HepG2 (cell line): Measurements from ENCODE around the gene RAP1GAP2. TPM values are rescaled to one million over a fixed set of nuclear protein-coding genes. Genes with fewer than 3 reads are reported as not detected.

Source experiments
- CREB3 ChIP-seq: sonication (generic); formaldehyde crosslinking; IDR thresholded peaks from 2 replicates; pipeline ENCODE4 v1.5.0; 2020; ENCODE audit warnings: missing genetic modification reagents
- ISL2 ChIP-seq: sonication (generic); formaldehyde crosslinking; IDR thresholded peaks from 2 replicates; pipeline ENCODE4 v1.5.0; 2020; ENCODE audit warnings: missing genetic modification reagents
- POLR2AphosphoS2 ChIP-seq: IDR thresholded peaks from 2 replicates; pipeline ENCODE4 v1.6.1; 2011; ENCODE audit warnings: low read depth, low read length, improper control_type of control experiment
- RBM22 ChIP-seq: fragments of 200-400 bp; formaldehyde crosslinking; optimal IDR thresholded peaks from 2 replicates; pipeline ENCODE3; 2017; ENCODE audit warnings: mild to moderate bottlenecking, low read length, moderate library complexity
- REXO4 ChIP-seq: sonication (generic); formaldehyde crosslinking; IDR thresholded peaks from 2 replicates; pipeline ENCODE4 v1.8.0; 2022; ENCODE audit warnings: missing genetic modification reagents, mild to moderate bottlenecking, borderline replicate concordance
- SIX4 ChIP-seq: sonication (generic); formaldehyde crosslinking; IDR thresholded peaks from 2 replicates; pipeline ENCODE4 v1.4.0; 2020; ENCODE audit warnings: missing genetic modification reagents
- SOX13 ChIP-seq, 3 experiments: fragments of 450-650 bp in 1 of 3; sonication (generic) in 1 of 3; formaldehyde crosslinking in 1 of 3; IDR thresholded peaks in 2 of 3; conservative IDR thresholded peaks in 1 of 3; 2 replicates each; pipeline versions ENCODE4 v1.5.0 to v1.6.1; 2016 to 2020; ENCODE audit warnings: antibody characterized with exemption in 1 of 3, mild to moderate bottlenecking in 1 of 3, missing compliant biosample characterization in 1 of 3, missing genetic modification reagents in 1 of 3, moderate library complexity in 1 of 3
- SRSF1 ChIP-seq: fragments of 200-400 bp; formaldehyde crosslinking; optimal IDR thresholded peaks from 2 replicates; pipeline ENCODE3; 2017; ENCODE audit warnings: mild to moderate bottlenecking, low read depth, low read length, moderate library complexity
- ZBTB1 ChIP-seq: sonication (generic); formaldehyde crosslinking; IDR thresholded peaks from 2 replicates; pipeline ENCODE4 v1.4.0; 2020; ENCODE audit warnings: missing genetic modification reagents, borderline replicate concordance
- ZC3H4 ChIP-seq: sonication (generic); formaldehyde crosslinking; IDR thresholded peaks from 2 replicates; pipeline ENCODE4 v1.4.0; 2020; ENCODE audit warnings: missing genetic modification reagents, borderline replicate concordance
- ZFP1 ChIP-seq: IDR thresholded peaks from 2 replicates; pipeline ENCODE4 v1.6.1; 2016
- ZNF12 ChIP-seq: sonication (generic); formaldehyde crosslinking; IDR thresholded peaks from 2 replicates; pipeline ENCODE4 v1.5.0; 2020; ENCODE audit warnings: missing genetic modification reagents
- ZNF136 ChIP-seq: sonication (generic); formaldehyde crosslinking; IDR thresholded peaks from 2 replicates; pipeline ENCODE4 v1.8.1; 2022; ENCODE audit warnings: low read depth, mild to moderate bottlenecking, moderate library complexity, missing genetic modification reagents
- ZNF205 ChIP-seq: IDR thresholded peaks from 2 replicates; pipeline ENCODE4 v1.6.1; 2018; ENCODE audit warnings: missing biosample characterization, missing genetic modification reagents
- ZNF264 ChIP-seq: sonication (generic); formaldehyde crosslinking; IDR thresholded peaks from 2 replicates; pipeline ENCODE4 v1.4.0; 2020; ENCODE audit warnings: missing genetic modification reagents
- ZNF34 ChIP-seq: sonication (generic); formaldehyde crosslinking; IDR thresholded peaks from 2 replicates; pipeline ENCODE4 v1.4.0; 2020; ENCODE audit warnings: mild to moderate bottlenecking, missing genetic modification reagents, borderline replicate concordance
- ZNF432 ChIP-seq: sonication (generic); formaldehyde crosslinking; IDR thresholded peaks from 2 replicates; pipeline ENCODE4 v1.5.0; 2020; ENCODE audit warnings: missing genetic modification reagents, mild to moderate bottlenecking, borderline replicate concordance
- ZNF460 ChIP-seq: sonication (generic); formaldehyde crosslinking; IDR thresholded peaks from 2 replicates; pipeline ENCODE4 v1.5.1; 2020; ENCODE audit warnings: missing genetic modification reagents, mild to moderate bottlenecking, borderline replicate concordance
- ZNF558 ChIP-seq: sonication (generic); formaldehyde crosslinking; IDR thresholded peaks from 2 replicates; pipeline ENCODE4 v1.9.0; 2022; ENCODE audit warnings: mild to moderate bottlenecking, missing genetic modification reagents, borderline replicate concordance
- ZNF674 ChIP-seq: sonication (generic); formaldehyde crosslinking; IDR thresholded peaks from 2 replicates; pipeline ENCODE4 v1.5.0; 2020; ENCODE audit warnings: low read depth, mild to moderate bottlenecking, missing genetic modification reagents
- ZNF740 ChIP-seq: sonication (generic); formaldehyde crosslinking; IDR thresholded peaks from 2 replicates; pipeline ENCODE4 v1.4.0; 2020; ENCODE audit warnings: missing genetic modification reagents
- ZNF879 ChIP-seq: sonication (generic); formaldehyde crosslinking; IDR thresholded peaks from 2 replicates; pipeline ENCODE4 v1.8.1; 2023; ENCODE audit warnings: missing genetic modification reagents
- polyA plus RNA-seq, 8 experiments: library from polyadenylated mRNA; depleted of rRNA in 3 of 8; stranded (reverse) in 7 of 8; unstranded in 1 of 8; fragments of >200 nt; fragmentation: Illumina TruSeq in 4 of 8; extraction: Trizol in 4 of 8; gene quantifications; 2 replicates each; pipeline versions ENCODE4 v1.2.1 to v1.2.3, GENCODE V29; 2011 to 2016; ENCODE audit warnings: low read depth in 4 of 8, missing spikeins in 1 of 8, mixed read lengths in 1 of 8; ENCODE audit not compliant: insufficient read depth in 1 of 8
- total RNA-seq, 5 experiments: library from RNA; depleted of rRNA; stranded (reverse); fragments of >200 nt; fragmentation: Illumina TruSeq; extraction: Trizol; gene quantifications; 2 replicates each; pipeline ENCODE4 v1.2.3, GENCODE V29; 2016; ENCODE audit warnings: low read depth in 1 of 5
- TF ChIP-seq, protein P1 (sequence below): sonication (generic); formaldehyde crosslinking; conservative IDR thresholded peaks from 2 replicates; pipeline ENCODE4 v1.4.0; 2020; ENCODE audit warnings: missing genetic modification reagents
- TF ChIP-seq, protein P2 (sequence below): sonication (generic); formaldehyde crosslinking; IDR thresholded peaks from 2 replicates; pipeline ENCODE4 v1.4.0; 2020; ENCODE audit warnings: missing genetic modification reagents

Gene RAP1GAP2
- total and polyA plus RNA-seq, 2 of the 13 experiments (the other 11 are each of a cell fraction or from before 2014, with no cell fraction given) = 10.9 to 12.0 TPM

DNA sequence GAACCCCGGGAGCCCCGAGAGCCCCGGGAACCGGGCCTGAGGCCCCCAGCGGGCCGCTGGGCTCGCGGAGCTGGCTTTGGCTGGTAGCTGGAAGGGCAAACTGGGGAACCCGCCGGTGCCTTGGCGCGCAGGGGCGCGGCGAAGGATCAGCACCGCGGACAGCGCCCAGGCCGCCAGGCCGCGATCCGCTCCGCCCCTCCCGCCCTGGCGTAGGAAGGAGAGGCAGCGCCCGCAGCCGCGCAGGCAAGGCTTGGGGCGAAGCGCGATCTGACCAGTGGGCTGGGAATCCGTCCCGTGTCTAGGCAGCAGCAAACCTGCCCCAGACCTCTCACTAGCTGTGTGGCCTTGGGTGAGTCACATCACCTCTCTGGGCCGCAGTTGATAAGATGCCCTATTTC is 46.5 kb upstream of the RAP1GAP2 start (continued):
- TF ChIP-seq, protein P1, sequence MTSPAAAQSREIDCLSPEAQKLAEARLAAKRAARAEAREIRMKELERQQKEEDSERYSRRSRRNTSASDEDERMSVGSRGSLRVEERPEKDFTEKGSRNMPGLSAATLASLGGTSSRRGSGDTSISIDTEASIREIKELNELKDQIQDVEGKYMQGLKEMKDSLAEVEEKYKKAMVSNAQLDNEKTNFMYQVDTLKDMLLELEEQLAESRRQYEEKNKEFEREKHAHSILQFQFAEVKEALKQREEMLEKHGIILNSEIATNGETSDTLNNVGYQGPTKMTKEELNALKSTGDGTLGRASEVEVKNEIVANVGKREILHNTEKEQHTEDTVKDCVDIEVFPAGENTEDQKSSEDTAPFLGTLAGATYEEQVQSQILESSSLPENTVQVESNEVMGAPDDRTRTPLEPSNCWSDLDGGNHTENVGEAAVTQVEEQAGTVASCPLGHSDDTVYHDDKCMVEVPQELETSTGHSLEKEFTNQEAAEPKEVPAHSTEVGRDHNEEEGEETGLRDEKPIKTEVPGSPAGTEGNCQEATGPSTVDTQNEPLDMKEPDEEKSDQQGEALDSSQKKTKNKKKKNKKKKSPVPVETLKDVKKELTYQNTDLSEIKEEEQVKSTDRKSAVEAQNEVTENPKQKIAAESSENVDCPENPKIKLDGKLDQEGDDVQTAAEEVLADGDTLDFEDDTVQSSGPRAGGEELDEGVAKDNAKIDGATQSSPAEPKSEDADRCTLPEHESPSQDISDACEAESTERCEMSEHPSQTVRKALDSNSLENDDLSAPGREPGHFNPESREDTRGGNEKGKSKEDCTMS (CRISPR knock-in tag) = peak; percentile 95
- TF ChIP-seq SOX13 (IDR thresholded peaks at IDR 0.05) = no peak
- TF ChIP-seq SOX13 (CRISPR knock-in tag; conservative IDR thresholded peaks at IDR 0.05 in 1 of 2, IDR thresholded peaks at IDR 0.05 in 1 of 2) = peak in 1 of 2 experiments; percentile 69; a peak in 1 of 4 replicates
- peak; percentile 86 for TF ChIP-seq ZNF740 (CRISPR knock-in tag)
- TF ChIP-seq CREB3 (CRISPR knock-in tag) = peak; percentile 98
- peak; percentile 96 for TF ChIP-seq ZNF264 (CRISPR knock-in tag)
- peak; percentile 88; the same call in 1 of the 2 replicates for TF ChIP-seq ZNF674 (CRISPR knock-in tag)
- peak; percentile 63; the same call in 1 of the 2 replicates for TF ChIP-seq ZNF136 (CRISPR knock-in tag)
- peak; percentile 88; the same call in 1 of the 2 replicates for TF ChIP-seq ZBTB1 (CRISPR knock-in tag)
- peak; percentile 90 for TF ChIP-seq ZNF205
- no peak for TF ChIP-seq RBM22
- no peak for TF ChIP-seq SRSF1
- TF ChIP-seq ZNF34 (CRISPR knock-in tag) = no peak
- TF ChIP-seq ZNF879 = peak; percentile 97
- TF ChIP-seq ZNF12 (CRISPR knock-in tag) = peak; percentile 84
- TF ChIP-seq ZNF432 = peak; percentile 34; the same call in 1 of the 2 replicates
- peak; percentile 96; the same call in 1 of the 2 replicates for TF ChIP-seq ZNF558 (CRISPR knock-in tag)
- TF ChIP-seq SIX4 (CRISPR knock-in tag) = peak; percentile 85
- TF ChIP-seq REXO4 (CRISPR knock-in tag) = peak; percentile 82; the same call in 1 of the 2 replicates
- peak; percentile 91 for TF ChIP-seq ISL2 (CRISPR knock-in tag)
- no peak for TF ChIP-seq POLR2AphosphoS2
- TF ChIP-seq ZNF460 = no peak
- no peak for TF ChIP-seq ZC3H4
- no peak; the same call in 1 of the 2 replicates for TF ChIP-seq ZFP1
- TF ChIP-seq, protein P2, sequence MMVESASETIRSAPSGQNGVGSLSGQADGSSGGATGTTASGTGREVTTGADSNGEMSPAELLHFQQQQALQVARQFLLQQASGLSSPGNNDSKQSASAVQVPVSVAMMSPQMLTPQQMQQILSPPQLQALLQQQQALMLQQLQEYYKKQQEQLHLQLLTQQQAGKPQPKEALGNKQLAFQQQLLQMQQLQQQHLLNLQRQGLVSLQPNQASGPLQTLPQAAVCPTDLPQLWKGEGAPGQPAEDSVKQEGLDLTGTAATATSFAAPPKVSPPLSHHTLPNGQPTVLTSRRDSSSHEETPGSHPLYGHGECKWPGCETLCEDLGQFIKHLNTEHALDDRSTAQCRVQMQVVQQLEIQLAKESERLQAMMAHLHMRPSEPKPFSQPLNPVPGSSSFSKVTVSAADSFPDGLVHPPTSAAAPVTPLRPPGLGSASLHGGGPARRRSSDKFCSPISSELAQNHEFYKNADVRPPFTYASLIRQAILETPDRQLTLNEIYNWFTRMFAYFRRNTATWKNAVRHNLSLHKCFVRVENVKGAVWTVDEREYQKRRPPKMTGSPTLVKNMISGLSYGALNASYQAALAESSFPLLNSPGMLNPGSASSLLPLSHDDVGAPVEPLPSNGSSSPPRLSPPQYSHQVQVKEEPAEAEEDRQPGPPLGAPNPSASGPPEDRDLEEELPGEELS (CRISPR knock-in tag) = peak; percentile 58; the same call in 1 of the 2 replicates
